Fibroblast of peridontal ligament (primary cell): ENCODE data around the gene NT5DC3.
A peak's percentile ranks its signal among the peaks of the same experiment; 100 is the strongest.

ENCODE experiments used
- DNase-seq: peaks from one replicate; pipeline ENCODE4 v3.0.0-alpha.2; 2010; ENCODE audit errors: extremely low read depth

The NT5DC3 gene

DNA sequence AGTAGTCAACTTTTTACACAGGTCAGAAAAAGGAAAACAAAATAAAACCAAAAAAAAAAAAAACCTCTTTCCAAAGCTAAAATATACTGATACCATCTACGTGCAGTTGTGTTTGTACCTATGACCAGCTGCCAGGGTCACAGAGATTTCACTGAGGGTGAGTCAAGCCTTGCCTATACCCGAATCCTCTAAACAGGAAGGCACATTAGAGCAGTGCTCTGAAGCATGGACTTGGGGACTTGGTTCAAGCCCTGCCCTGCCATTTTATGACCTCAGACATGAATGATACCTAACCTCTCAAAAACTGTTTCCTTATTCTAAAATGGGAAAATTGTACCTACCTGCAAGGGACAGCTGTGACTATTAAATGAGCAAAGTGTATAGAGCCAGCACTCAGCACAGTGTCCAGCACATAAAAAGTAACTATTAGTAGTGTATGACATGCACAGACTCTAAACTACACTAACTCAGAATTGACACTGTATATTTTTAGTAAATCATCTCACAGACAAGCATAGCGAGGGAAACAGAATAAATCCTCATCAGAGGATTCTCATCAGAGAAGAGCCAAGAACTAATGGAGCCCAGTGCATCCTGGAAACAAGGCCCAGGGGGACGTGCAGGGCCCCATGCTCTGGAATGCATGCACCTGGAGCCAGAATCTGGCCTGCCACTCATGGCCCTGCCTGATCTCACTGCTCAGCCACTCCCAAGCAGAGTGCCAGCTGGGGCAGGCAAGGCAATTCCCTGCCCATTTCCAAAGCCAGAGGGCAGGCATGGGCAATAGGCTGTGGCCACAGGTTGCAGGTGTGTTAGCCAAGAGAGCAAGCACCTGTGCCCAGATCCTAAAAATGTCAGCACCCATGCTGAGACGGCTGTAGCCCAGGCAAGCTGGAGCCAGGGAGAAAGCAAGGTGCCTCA, 57.0 kb downstream of the NT5DC3 start:
- no peak for DNase-seq

DNA sequence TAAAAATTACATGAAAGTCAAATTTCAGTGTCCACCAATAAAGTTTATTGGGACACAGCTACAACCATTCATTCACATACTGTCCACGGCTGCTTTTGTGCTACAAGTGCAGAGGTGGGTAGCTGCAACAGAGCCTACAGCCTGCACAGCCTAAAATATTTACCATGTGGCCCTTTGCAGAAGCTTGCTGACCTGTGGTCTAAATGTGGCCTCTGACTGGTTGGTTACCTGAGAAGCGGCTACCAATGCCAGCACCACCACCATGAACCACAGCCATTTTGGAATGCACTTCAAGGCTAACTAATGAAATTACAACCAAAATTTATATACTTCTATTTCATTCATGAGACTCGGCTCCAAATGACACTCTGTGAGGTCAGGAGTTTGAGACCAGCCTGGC, 58.6 kb downstream of the NT5DC3 start:
- DNase-seq = no peak

DNA sequence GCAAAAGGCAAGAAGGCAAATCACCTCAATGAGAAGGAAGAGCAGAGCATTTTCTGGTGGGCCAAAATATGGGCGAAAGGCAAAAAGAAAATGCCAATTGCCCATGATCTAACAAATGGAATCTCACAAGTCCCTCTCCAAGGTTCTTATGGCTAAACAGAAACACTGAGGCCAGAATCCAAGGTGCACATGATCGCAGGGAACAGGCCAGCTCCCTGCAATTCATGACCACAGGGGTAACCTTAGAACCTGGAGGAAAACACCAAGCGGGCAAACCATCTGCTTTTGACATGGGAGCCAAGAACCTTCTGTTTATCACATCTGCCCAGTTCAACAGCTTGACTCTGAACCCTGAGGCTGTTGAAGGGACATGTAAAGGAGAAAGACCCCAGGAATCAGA, 60.0 kb downstream of the NT5DC3 start:
- no peak for DNase-seq

DNA sequence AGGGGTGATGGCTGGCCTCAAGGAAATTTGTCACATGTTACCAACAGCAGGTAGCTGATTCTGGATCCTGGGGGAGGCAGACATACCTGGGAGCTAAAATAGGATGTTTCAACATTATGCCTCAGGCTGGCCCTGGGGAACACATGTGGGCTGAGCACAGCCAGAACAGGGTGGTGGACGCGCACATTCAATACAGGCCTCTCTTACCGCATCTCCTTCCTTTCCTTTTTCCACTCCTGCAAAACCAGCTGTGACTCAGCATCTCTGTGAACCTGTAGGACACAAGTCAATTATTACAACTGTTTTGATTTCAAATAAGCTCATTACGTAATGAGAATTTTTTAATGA, 61.0 kb downstream of the NT5DC3 start:
- DNase-seq = no peak

DNA sequence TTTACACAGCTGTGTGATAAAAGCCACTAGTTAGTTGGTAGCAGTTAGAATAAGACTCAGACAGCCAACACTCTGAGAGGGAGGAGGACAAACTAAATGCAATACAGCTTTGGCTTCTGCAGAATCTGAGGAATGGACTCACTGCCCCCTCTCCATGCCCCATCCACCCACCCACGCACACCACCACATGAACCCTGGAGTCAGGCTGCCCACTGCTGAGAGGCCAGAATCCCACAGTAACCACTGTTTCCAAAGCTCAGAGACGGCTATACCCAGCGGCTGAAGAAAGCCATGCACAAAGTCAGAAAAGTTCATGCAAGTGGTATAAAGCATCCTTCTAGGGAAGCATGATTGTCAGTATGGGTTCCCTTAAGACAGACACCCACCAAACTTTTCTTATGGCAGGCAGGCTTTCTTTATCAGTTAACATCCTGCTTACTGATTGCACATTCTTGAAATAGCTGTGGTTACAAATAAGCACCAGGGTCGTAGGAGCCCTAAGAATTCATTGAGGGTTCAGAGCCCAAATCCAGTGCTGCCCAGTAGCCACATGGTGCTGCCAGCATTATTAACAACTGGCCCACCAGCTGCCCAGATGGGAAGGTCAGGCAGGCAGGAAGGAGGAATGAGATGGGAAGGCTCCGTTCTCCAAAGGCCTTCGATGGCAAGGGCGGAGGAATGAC, 61.5 kb downstream of the NT5DC3 start:
- no peak for DNase-seq

DNA sequence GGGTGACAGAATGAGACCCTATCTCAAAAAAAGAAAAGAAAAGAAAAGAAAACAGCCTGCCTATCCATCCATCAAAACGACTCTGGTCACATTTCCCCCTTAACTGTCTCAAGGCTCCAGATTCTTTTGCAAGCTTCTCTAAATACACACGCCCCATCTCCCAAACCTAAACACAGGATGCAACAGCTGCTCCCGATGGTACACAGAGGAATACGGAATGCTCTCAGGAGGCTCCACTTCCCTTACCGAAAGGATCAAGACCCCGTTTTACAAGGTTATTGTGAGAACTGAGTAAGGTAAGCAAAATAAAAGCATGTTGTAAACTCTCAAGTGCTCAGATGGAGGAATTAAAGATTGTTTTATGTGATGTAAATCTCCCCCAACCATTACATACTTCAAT, 62.3 kb downstream of the NT5DC3 start:
- DNase-seq = no peak

DNA sequence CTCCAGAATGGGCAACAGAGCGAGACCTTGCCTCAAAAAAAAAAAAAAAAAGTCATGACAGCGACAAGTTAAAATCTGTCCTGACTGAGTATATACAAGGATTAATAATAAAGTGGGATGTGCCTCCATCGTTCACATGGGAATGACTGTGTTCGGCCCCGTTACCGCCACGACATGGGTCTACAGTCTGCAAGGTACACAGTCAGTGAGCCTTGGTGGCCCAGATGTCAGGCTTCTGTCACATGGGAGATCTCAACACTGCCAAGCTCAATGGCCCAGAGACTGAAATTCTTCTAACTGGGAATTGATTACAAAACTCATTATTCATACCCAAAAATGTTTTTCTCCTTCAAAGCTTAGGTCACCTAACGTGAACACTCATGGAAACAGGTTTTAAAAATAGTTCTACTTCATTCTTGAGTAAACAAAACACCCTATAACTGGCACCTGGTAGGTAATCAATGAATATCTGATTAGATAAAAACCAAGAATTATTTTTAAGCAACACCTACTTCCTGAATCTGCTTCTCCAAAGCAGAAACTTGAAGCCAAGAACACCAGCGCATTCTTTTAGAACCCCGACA, 66.0 kb downstream of the NT5DC3 start:
- no peak for DNase-seq

DNA sequence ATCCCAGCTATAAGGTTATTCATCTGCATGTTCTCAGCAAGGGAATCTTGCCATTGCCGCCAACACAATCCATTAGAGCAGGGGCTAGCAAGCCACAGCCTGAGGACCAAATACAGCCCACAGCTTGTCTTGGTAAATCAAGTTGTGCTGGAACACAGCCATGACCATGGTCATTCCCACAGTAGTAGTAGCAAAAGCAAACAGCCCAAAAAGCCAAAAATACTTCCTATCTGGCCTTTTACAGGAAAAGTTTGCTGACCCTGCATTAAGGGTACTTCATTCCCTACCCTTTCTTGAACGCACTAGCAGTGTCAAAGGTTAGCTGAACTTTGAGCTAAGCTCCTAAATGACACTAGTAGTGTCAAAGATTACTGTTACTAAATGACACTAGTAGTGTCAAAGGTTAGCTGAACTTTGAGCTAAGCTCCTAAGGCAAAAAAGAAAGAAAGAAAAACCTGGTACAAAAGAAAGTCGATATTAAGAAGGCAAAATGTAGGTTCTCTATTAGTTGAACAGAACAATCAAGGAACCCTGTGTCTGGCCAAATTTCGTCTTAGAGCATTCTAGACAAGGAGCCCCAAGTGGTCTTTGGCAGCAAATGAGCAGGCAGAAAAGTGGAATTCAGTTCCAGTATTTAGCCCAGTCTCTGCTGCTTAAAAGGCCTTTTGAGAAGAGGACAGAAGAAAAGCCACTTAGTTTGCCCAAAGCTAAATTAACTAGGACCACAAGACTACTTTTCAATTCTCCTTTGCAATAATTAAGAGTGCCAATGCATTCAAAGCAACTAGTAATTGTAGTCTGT, 67.7 kb downstream of the NT5DC3 start:
- DNase-seq = peak; percentile 29

DNA sequence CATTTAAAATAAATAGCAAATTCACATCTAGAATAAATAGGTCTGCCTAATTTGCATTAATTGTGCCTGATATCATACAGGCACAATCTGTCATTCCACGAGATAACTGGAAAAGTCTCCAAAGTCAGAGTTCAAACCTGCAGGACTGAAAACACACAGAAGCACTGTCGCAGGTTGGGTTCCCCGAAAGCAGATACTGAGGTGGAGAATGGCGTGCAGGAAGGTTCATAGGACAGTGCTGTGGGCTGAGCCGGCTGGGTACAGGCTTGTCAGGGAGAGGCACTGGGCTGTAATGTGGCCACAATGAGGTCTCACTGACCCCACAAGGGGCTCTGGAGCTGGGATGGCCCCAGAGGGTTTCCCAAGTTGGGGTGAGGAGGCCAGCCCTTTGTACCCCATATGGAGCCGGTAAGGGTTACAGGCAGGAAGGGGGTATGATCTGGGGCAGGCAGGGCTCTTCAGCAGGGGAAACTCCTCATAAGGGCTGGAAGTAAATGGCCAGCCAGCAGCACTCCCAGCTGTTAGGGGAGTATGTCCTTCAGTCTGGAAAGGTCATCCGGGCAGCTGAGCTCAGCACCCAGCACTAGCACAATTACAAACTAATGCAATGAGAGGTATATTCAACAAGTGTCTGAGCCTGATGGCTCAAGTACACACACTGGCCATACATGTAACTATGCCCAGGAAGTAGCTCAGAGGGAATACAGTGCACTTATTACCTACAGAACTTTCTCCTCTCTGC, 68.5 kb downstream of the NT5DC3 start:
- no peak for DNase-seq

DNA sequence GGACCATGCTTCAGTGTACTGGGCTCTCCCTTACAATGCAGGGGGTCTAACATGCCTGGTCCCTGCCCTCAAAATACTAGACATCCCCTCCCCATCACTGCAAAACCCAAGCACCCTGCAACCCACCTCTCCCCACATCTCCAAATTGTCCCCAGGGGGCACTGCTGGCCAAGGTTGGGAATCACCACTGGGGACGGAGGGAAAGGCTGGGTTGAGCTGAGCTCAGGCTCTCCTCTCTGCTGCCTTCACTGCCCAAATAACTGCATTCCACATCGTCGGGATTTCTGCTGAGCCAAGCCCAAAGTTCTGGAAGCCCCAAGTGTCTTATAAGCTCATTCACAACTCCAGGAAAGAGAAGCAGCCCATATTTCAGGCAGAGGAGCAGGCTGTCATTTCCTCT, 69.6 kb downstream of the NT5DC3 start:
- DNase-seq = peak; percentile 49

DNA sequence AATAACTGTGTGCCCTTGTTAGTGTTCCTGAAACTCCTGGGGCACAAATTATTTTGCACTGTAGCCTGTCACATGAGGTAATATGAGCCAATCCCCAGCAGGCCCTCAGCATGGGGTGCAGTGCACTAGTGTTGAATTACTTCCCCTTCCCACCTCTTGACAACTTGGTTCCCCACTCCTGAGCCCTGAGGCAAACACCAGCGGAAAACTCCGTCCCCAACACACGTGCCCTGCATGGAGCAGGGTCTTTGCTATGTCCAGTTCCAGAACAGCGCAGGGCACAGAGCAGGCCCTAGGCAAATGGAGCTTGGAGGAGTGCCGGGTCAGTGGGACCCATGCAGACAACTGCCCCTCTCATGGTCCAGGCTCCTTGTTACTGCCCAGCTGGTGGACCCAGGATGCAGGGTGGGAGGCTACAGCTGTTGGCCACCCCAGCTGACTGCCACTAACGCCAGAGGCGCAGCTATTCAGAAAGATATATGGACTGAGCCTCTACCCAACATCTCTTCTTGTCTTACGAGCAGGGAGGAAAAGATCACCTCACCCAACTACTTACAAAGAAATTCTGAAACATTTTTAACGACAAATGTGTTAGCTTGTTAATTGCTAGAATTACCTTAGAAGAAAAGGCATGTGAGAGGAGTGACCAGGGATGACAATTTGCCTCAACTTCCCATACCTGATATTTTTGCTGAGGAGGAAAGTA, 71.6 kb downstream of the NT5DC3 start:
- DNase-seq = no peak

DNA sequence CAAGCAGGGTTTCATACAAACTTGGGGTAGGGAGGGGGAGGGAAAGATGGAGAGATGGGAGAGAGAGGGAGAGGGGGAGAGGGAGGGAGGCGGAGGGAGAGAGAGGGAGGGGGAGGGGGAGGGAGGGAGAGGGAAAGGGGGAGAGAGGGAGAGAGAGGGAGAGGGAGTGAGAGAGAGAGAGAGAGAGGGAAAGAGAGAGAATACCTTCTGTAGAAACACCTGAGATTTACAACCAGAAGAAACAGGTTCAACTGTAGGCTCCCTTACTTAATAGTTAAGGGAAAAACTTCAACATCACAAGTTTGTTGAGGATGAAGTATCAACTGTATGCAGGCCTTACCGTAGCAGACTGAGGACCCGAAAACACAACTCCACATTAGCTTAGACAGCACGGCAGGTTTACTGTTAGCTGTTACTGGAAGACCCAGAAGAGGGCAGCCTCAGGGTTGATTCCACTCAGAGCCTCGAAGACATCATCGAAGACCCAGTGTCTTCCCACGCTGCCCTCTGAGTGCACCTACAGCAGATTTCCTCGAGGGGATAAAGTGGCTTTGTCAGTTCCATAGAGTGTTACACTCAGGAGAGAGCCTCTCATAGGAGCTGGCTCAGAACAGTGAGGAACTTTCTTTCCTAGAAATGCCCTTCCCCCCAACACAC, 72.4 kb downstream of the NT5DC3 start:
- DNase-seq = no peak

DNA sequence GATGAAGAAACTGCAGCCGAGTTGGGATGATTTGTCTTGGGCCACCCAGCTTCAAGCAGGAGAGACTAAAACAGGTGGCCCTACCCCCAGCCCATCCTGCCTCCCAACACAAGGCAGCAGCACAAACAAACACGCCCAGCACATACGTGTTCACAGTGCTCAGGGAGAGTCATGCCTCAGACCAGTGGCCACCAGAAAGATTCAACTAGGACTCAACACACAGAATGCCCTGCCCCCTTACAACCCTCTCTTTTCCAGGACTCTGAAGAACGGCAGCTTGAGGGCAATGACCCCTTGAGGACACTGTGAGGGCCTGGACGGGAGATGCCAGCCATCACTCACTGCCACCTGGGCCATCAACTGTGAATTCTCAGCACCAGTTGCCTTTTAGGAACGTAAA, 75.0 kb downstream of the NT5DC3 start:
- DNase-seq = no peak

DNA sequence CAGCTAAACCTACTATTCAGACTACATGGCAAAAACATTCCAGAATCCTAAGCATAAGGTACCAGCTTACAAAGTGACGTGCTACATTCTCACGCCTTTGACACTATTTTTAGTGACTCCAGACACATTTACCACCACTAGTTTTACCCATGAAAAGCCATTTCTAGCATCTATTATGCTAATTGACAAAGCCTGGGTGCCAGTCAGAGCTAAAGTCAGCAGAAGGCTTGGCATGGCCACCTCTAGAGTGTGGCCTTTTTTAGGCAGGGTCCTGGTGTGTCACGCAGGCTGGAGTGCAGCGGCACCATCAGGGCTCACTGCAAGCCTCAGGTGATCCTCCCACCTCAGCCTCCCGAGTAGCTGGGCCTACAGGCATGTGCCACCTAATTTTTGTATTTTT, 75.7 kb downstream of the NT5DC3 start:
- DNase-seq = no peak

DNA sequence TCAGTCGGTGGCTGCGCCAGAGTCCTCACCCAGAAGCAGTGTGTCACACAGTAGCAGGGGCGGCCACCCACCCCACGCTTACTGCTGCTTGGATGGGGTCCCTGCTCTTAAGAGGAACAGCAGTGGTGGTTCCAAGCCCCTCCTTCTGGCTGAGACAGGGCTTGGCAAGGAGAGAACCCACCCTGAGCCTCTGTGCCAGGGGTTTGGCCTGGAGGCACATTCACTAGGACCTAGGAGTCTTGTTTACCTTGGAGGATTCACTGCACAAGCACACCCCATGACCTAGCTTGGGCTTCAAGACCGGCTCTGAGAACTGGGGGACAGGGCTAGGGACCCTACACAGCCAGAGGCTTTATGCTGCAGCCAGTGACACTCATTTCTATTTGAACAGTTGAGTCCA, 78.6 kb downstream of the NT5DC3 start:
- DNase-seq = no peak

DNA sequence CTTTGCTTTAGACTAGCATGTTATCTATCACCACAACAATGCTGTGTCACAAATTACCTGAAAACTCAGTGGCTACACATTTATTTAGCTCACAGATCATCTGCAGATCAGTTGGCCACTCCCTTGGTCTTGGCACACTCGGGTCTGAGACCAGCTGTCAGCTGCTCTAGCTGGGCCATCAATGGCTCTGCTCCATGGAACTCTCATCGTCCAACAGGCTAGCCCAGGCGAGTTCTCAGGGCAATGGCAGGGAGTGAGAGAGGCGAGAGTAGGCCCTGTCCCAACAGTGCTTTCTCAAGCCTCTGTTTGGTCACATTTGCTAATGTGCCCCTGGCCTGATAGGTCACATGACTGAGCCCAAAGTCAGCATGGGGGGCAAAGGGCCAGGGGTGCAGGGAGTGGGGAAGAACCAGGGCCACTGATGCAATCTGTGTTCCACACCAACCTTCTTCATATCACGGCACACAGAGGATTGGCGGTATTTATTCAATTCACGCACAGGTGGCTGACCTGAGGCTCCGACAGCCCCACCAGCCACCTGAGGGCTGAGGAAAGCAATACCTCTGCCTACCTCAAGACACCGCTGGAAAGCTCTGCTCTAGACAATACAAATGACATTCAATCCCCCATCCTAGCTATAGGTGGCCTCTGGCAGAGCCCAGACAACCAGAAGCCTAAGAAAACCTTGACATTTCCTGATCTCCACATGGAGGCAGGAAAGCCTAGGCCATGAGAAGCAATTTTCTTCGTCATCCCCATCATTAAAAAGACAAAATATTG, 82.5 kb downstream of the NT5DC3 start:
- no peak for DNase-seq

DNA sequence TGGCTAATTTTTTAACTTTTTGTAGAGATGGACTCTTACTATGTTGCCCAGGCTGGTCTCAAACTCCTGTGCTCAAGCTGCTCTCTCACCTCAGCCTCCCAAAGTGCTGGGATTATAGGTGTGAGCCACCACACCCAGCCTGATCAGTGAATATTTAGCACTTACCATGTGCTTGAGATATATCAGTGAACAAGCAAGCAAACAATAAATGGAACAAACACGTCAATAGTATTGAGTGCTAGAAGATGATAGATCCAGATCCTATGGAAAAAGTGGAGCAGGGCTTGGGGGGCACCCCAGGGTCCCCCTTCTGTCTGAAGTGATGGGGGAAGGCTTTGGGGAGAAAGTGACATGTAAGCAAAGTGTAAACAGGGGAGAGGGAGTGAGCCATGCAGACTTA, 83.8 kb downstream of the NT5DC3 start:
- no peak for DNase-seq

DNA sequence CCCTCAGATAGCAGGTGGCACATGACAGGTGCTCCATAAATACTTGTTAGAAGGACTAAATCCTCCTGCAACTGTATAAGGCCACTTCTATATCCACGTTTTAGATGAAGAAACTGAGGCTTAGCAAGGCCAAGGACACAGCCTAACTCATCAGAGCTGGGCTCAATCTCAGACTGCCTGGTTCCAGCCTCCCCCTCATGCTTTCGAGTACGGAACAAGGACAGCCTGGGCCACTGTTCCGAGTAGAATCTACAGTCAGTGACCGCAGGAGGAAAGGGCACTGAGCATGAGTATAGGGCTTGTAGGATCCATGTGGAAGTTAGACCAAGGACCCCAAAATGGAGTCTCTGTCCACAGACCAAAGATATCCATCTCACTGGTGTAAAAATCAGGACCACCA, 84.6 kb downstream of the NT5DC3 start:
- no peak for DNase-seq

DNA sequence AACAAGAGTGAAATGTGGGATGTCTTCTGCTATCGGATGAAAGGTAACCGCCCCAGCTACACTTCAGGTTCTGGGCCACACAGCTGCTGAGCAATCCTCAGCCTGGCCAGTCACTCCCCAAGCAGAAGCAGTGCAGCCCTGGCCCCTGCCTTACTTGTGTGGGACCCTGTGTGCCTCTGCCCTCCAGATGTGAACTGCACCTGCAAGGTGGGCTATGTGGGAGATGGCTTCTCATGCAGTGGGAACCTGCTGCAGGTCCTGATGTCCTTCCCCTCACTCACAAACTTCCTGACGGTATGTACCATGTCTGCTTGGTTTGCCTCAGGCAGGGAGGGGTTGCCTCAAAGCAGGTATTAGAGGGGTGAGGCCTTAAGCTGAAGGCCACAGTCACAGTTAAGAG, 85.6 kb downstream of the NT5DC3 start:
- no peak for DNase-seq

DNA sequence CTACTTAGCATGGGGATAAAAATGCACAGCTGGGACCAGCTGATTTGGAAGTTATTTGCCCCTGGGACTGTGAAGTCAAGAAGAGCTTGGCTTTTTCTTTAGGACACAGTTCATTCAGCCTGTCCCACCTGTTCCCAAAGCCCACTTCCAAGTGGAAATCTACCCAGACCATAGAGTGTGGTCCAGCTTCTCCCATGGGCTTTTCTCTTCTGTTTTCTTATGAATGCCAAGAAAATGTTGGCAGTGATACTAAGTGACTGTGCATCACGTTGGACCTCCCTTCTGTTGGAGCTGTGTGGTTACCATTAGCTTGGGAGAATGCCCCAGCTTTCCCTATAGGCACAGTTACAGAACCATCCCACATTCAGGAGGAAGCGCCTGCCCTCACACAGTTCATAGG, 89.4 kb downstream of the NT5DC3 start:
- peak; percentile 70 for DNase-seq
